AG04449 (cell line): ENCODE data around the gene HOXB1.

ENCODE experiments used
- CTCF ChIA-PET: fragments of 350-600 bp; formaldehyde crosslinking; extraction: SDS; loops from one replicate; lab custom pipeline; 2021; ENCODE audit warnings: antibody characterized with exemption; lab: Yijun Ruan, JAX
- POLR2A ChIA-PET: fragments of 400-600, 350-600 bp; formaldehyde crosslinking; extraction: SDS; loops from one replicate; lab custom pipeline; 2020; ENCODE audit warnings: antibody characterized with exemption, inconsistent platforms; lab: Yijun Ruan, JAX
- DNase-seq: peaks from one replicate; pipeline ENCODE4 v3.0.0-alpha.2; 2010; ENCODE audit warnings: low read depth, low spot score
- H3K4me3 ChIP-seq: 2 replicates; pipeline ENCODE4 v1.5.1; 2011; ENCODE audit warnings: low read depth, mild to moderate bottlenecking, control low read depth, low read length
- TF ChIP-seq, protein P1 (sequence below): IDR thresholded peaks from one replicate; pipeline ENCODE4 v1.5.1; 2011; ENCODE audit warnings: mild to moderate bottlenecking, moderate library complexity, low read length, control low read depth, inconsistent platforms; ENCODE audit not compliant: insufficient read depth; ENCODE audit errors: missing control alignments

The HOXB1 gene

DNA sequence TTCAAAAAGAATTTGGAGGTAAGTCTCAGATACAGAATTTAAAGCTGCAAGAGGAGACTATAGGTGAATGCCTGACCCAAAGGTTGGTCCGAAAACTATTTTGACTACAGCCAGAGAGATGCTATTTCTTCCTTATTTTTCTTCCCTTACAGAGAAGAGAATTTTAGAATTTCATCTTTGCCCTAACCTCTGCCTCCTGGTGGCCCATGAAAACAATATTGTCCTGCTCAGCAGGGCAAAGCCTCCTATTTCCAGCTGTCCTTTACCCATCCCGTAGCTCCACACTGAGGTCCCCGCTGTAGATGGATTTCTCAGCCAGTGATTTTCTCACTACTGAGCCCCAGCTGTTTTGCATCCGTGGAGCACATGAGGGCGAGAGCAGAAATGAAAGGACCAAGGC lies 24.6 kb downstream of the HOXB1 start:
- TF ChIP-seq, protein P1, sequence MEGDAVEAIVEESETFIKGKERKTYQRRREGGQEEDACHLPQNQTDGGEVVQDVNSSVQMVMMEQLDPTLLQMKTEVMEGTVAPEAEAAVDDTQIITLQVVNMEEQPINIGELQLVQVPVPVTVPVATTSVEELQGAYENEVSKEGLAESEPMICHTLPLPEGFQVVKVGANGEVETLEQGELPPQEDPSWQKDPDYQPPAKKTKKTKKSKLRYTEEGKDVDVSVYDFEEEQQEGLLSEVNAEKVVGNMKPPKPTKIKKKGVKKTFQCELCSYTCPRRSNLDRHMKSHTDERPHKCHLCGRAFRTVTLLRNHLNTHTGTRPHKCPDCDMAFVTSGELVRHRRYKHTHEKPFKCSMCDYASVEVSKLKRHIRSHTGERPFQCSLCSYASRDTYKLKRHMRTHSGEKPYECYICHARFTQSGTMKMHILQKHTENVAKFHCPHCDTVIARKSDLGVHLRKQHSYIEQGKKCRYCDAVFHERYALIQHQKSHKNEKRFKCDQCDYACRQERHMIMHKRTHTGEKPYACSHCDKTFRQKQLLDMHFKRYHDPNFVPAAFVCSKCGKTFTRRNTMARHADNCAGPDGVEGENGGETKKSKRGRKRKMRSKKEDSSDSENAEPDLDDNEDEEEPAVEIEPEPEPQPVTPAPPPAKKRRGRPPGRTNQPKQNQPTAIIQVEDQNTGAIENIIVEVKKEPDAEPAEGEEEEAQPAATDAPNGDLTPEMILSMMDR = no peak
- ChIA-PET POLR2A (interaction anchor here (0.6 to 1.7 kb wide), 2 partner anchors 23 to 1133 kb away, joined by 3 to 5 read pairs; no protein-coding TSS in a partner anchor), CTCF (interaction anchor here (0.6 to 4.1 kb wide), 5 partner anchors 11 to 136 kb away, joined by 3 to 33 read pairs (median 4); no protein-coding TSS in a partner anchor)
- no peak overlapping the region for H3K4me3 ChIP-seq
- no peak for DNase-seq

DNA sequence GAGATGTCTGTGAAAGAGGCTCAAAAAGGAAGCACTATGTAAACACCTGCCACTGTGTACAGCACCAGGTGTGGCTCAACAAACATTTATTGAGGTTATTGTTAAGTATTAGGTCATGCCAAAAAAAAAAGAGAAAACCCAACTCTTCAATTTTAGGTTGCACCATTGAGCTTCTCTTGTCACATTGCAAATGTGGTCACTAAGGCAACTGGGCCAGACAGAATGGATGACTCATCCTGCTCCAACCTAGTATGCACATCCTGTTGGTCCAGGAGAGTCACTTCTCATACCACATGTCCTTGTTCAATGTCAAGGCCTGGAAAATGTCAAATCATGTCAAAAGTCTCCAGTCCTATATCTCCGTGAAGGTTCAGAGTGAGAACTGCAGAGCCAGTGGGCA lies 25.0 kb downstream of the HOXB1 start:
- no peak overlapping the region for H3K4me3 ChIP-seq
- CTCF ChIA-PET = interaction anchor here (0.6 to 4.1 kb wide), 7 partner anchors 12 to 136 kb away, joined by 3 to 33 read pairs (median 4); partner anchors contain the start of gene HOXB5
- POLR2A ChIA-PET = interaction anchor here (0.6 to 1.7 kb wide), 2 partner anchors 13 to 22 kb away, joined by 3 to 5 read pairs; no protein-coding TSS in a partner anchor
- TF ChIP-seq, protein P1 = no peak
- peak; percentile 58 for DNase-seq

DNA sequence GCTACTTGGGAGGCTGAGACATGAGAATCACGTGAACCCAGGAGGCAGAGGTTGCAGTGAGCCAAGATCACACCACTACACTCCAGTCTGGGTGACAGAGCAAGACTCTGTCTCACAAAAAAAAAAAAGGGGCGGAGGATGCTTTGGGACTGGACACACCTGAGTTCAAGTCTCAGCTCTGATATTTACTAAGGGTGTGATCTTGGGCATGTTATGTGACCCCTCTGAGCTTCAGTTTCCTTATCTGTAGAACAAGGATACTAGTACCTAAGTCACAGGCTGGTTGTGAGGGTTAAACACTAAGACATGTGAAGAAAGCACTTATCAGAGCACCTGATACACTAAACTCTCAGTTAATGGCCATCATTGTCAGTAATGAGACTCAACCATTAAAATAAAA lies 25.9 kb downstream of the HOXB1 start:
- TF ChIP-seq, protein P1 = no peak
- CTCF ChIA-PET = interaction anchor here (0.9 to 4.1 kb wide), 5 partner anchors 12 to 88 kb away, joined by 3 to 33 read pairs (median 5); partner anchors contain the start of gene HOXB5
- POLR2A ChIA-PET = no interaction called here
- H3K4me3 ChIP-seq = no peak overlapping the region
- no peak for DNase-seq

DNA sequence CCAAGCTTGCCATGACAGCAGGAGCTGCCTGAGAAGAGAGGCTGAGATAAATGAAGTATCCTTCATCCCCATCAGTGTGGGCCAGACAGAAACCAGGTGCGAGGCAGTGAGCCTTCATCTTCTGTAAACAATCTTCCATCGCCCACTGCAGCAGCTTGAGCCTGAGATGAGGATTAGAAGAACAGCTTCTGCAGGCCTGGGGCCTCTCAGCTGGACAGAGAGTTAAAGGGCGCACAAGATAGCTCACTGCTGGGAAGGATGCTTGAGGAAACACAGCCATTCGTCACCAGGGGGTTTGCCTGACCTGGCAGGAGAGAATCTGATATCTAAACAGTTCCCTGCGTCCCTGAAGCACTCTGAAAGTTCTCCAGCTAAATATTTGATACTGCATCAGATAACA lies 27.1 kb downstream of the HOXB1 start:
- DNase-seq = no peak
- ChIA-PET CTCF (interaction anchor here (0.9 to 4.1 kb wide), 5 partner anchors 11 to 152 kb away, joined by 3 to 33 read pairs (median 5); no protein-coding TSS in a partner anchor), POLR2A (no interaction called here)
- H3K4me3 ChIP-seq = no peak overlapping the region
- TF ChIP-seq, protein P1 = no peak

DNA sequence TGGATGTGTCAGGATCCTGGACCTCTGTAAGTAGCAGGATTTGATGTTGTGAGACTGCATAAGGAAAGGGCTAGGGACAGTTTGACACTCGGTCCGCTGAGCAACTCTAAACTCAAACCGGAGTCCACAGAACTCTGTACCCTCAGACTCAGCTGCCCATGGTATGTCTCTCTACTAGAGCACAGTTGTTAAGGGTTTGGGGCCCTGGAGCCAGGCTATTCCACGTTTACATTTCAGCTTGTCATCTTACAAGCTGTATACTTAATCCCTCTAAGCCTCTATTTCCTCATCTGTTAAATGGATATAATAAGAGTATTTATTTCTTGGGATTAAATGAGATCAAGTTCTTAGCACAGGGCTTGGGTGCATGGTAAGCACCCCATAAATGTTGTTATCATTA lies 27.9 kb downstream of the HOXB1 start:
- POLR2A ChIA-PET = no interaction called here

DNA sequence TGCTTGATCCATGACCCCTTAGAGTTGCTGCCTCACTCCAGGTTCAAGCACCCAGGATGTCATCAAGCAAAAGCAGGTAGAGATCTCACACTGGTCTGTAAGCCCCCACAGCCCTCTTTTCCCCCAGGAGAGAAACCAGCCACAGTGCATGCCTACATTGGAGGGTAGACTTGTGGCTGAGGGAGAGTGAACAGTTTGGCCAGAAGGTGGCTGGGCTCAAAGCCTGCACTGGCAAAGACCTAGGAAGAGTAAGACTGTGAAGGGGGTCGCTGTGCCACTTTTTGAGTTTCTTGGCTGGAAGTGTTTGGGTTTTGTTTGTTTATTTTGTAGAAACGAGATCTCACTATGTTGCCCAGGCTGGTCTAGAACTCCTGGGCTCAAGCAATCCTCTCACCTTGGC lies 28.5 kb downstream of the HOXB1 start:
- TF ChIP-seq, protein P1 = no peak
- DNase-seq = no peak
- POLR2A ChIA-PET = no interaction called here
- CTCF ChIA-PET = interaction anchor here (2.3 kb wide), 1 partner anchor 10 kb away, joined by 14 read pairs; no protein-coding TSS in a partner anchor
- no peak overlapping the region for H3K4me3 ChIP-seq

More for the DNA sequence above, 27.9 kb downstream of the HOXB1 start:
- TF ChIP-seq, protein P1 = no peak
- no peak overlapping the region for H3K4me3 ChIP-seq
- DNase-seq = no peak
- CTCF ChIA-PET = interaction anchor here (0.9 to 4.1 kb wide), 4 partner anchors 10 to 151 kb away, joined by 3 to 33 read pairs (median 14); no protein-coding TSS in a partner anchor
